SK-N-SH (cell line): Measurements from ENCODE around the gene PDGFC. TPM values are rescaled to one million over a fixed set of nuclear protein-coding genes. Genes with fewer than 3 reads are reported as not detected.
A peak's percentile ranks its signal among the peaks of the same experiment; 100 is the strongest.

Source experiments
- CTCF ChIA-PET: fragments of 300-600, 350-600 bp; formaldehyde crosslinking; extraction: SDS; loops from one replicate; lab custom pipeline; 2021; lab: Yijun Ruan, JAX
- POLR2A ChIA-PET: fragments of 350-600 bp; sonication (Branson Sonifier 250); formaldehyde crosslinking; extraction: SDS; loops from one replicate; lab custom pipeline; 2020; ENCODE audit warnings: antibody characterized with exemption, inconsistent platforms; lab: Yijun Ruan, JAX
- DNase-seq: peaks from one replicate; pipeline ENCODE4 v3.0.0; 2012
- H2AFZ ChIP-seq: fragments of 200-600 bp; sonication (generic); 2 replicates; pipeline ENCODE4 v1.8.1; 2016; ENCODE audit warnings: antibody characterized with exemption, mild to moderate bottlenecking, low read depth
- H3F3A ChIP-seq: fragments of 200-600 bp; sonication (generic); replicated peaks from 2 replicates; pipeline ENCODE3; 2016; ENCODE audit warnings: antibody characterized with exemption, mild to moderate bottlenecking; ENCODE audit not compliant: insufficient read depth
- H3K27ac ChIP-seq, 2 experiments: fragments of 200-500 bp in 1 of 2; fragments of 200-600 bp in 1 of 2; sonication (Bioruptor generic) in 1 of 2; sonication (generic), shearing (Covaris generic) in 1 of 2; 2 replicates each; pipeline versions ENCODE4 v1.5.1 to v1.6.1; 2014 to 2016; ENCODE audit warnings: low read depth in 2 of 2, inconsistent platforms in 1 of 2, low read length in 1 of 2, mild to moderate bottlenecking in 1 of 2, mixed read lengths in 1 of 2
- H3K27me3 ChIP-seq: fragments of 200-600 bp; sonication (generic), shearing (Covaris generic); 2 replicates; pipeline ENCODE4 v1.6.1; 2016; ENCODE audit warnings: mixed run types; ENCODE audit not compliant: insufficient read depth
- H3K36me3 ChIP-seq, 2 experiments: fragments of 200-500 bp in 1 of 2; fragments of 200-600 bp in 1 of 2; sonication (Bioruptor generic) in 1 of 2; sonication (generic) in 1 of 2; replicated peaks in 1 of 2; 2 replicates each; pipeline versions ENCODE3 to v1.5.1; 2014 to 2016; ENCODE audit warnings: low read length in 1 of 2, mild to moderate bottlenecking in 1 of 2; ENCODE audit not compliant: insufficient read depth in 2 of 2, control insufficient read depth in 1 of 2
- H3K4me1 ChIP-seq, 2 experiments: fragments of 200-500 bp in 1 of 2; fragments of 200-600 bp in 1 of 2; sonication (Bioruptor generic) in 1 of 2; sonication (generic), shearing (Covaris generic) in 1 of 2; 2 replicates each; pipeline versions ENCODE4 v1.5.1 to v1.6.1; 2014 to 2016; ENCODE audit warnings: low read depth in 1 of 2, low read length in 1 of 2, mixed run types in 1 of 2; ENCODE audit not compliant: insufficient read depth in 2 of 2, control insufficient read depth in 1 of 2
- H3K4me2 ChIP-seq: fragments of 200-600 bp; sonication (generic), shearing (Covaris generic); 2 replicates; pipeline ENCODE4 v1.6.1; 2017; ENCODE audit warnings: mixed run types
- H3K4me3 ChIP-seq, 2 experiments: fragments of 200-500 bp in 1 of 2; fragments of 200-600 bp in 1 of 2; sonication (Bioruptor generic) in 1 of 2; sonication (generic), shearing (Covaris generic) in 1 of 2; 2 replicates each; pipeline versions ENCODE4 v1.5.1 to v1.8.1; 2014 to 2016; ENCODE audit warnings: low read depth in 2 of 2, inconsistent platforms in 1 of 2, low read length in 1 of 2, mild to moderate bottlenecking in 1 of 2, mixed read lengths in 1 of 2, moderate library complexity in 1 of 2
- H3K79me2 ChIP-seq: fragments of 200-600 bp; sonication (generic); 2 replicates; pipeline ENCODE4 v1.8.1; 2017; ENCODE audit warnings: mild to moderate bottlenecking; ENCODE audit not compliant: insufficient read depth
- H3K9ac ChIP-seq: fragments of 200-600 bp; sonication (generic); 2 replicates; pipeline ENCODE4 v1.6.1; 2017; ENCODE audit warnings: mixed run types
- H3K9me2 ChIP-seq: fragments of 200-600 bp; sonication (generic); 2 replicates; pipeline ENCODE4 v1.6.1; 2017; ENCODE audit warnings: mixed run types
- H3K9me3 ChIP-seq: fragments of 200-600 bp; sonication (generic); 2 replicates; pipeline ENCODE4 v1.6.1; 2017; ENCODE audit warnings: mixed run types, mild to moderate bottlenecking, moderate library complexity
- H4K20me1 ChIP-seq: fragments of 200-600 bp; sonication (generic); 2 replicates; pipeline ENCODE4 v1.6.1; 2017; ENCODE audit warnings: mild to moderate bottlenecking, mixed run types; ENCODE audit not compliant: insufficient read depth
- CHD2 ChIP-seq: fragments of 150-350 bp; IDR thresholded peaks from 2 replicates; pipeline ENCODE4 v1.6.1; 2018; ENCODE audit warnings: low read length; ENCODE audit not compliant: partially characterized antibody
- EP300 ChIP-seq, 2 experiments: IDR thresholded peaks; 2 replicates each; pipeline versions ENCODE4 v1.4.0 to v1.6.1; 2012; ENCODE audit warnings: borderline replicate concordance in 1 of 2, low read depth in 1 of 2, low read length in 1 of 2
- FOSL2 ChIP-seq: IDR thresholded peaks from 2 replicates; pipeline ENCODE4 v1.4.0; 2012; ENCODE audit warnings: low read depth, mild to moderate bottlenecking, moderate library complexity, borderline replicate concordance
- JUND ChIP-seq: IDR thresholded peaks from 2 replicates; pipeline ENCODE4 v1.4.0; 2012
- MAX ChIP-seq: IDR thresholded peaks from 2 replicates; pipeline ENCODE4 v1.4.0; 2012; ENCODE audit warnings: low read depth
- MEF2A ChIP-seq: IDR thresholded peaks from 2 replicates; pipeline ENCODE4 v1.4.0; 2012; ENCODE audit warnings: low read depth, borderline replicate concordance
- MXI1 ChIP-seq: IDR thresholded peaks from 2 replicates; pipeline ENCODE4 v1.6.1; 2012; ENCODE audit warnings: mild to moderate bottlenecking, low read depth, low read length, improper control_type of control experiment
- NFIC ChIP-seq: IDR thresholded peaks from 2 replicates; pipeline ENCODE4 v1.4.0; 2012; ENCODE audit warnings: borderline replicate concordance
- PBX3 ChIP-seq: IDR thresholded peaks from 2 replicates; pipeline ENCODE4; 2012
- POLR2AphosphoS5 ChIP-seq: IDR thresholded peaks from 2 replicates; pipeline ENCODE4 v1.6.1; 2012; ENCODE audit warnings: low read depth, low read length
- REST ChIP-seq: IDR thresholded peaks from 2 replicates; pipeline ENCODE4 v1.6.1; 2012; ENCODE audit warnings: mild to moderate bottlenecking, low read depth, low read length, moderate library complexity
- RXRA ChIP-seq: IDR thresholded peaks from 2 replicates; pipeline ENCODE4 v1.4.0; 2012; ENCODE audit warnings: low read depth, mild to moderate bottlenecking, borderline replicate concordance
- TCF12 ChIP-seq: IDR thresholded peaks from 2 replicates; pipeline ENCODE4 v1.4.0; 2012
- TEAD4 ChIP-seq: IDR thresholded peaks from 2 replicates; pipeline ENCODE4 v1.4.0; 2012; ENCODE audit warnings: mild to moderate bottlenecking, borderline replicate concordance; ENCODE audit not compliant: insufficient read depth
- USF1 ChIP-seq: IDR thresholded peaks from 2 replicates; pipeline ENCODE4 v1.4.0; 2012; ENCODE audit warnings: low read depth, borderline replicate concordance
- USF2 ChIP-seq: fragments of 150-350 bp; IDR thresholded peaks from 2 replicates; pipeline ENCODE4 v1.6.1; 2017; ENCODE audit warnings: antibody characterized with exemption, low read length, low read depth, borderline replicate concordance
- WGBS: methylation state at CpG from one replicate; pipeline ENCODE4 v1.1.6; 2017; ENCODE audit warnings: low lambda C conversion rate; 5-methylcytosine and 5-hydroxymethylcytosine counted together
- polyA plus RNA-seq, 3 experiments: library from polyadenylated mRNA; depleted of rRNA; stranded (reverse); fragments of >200 nt; gene quantifications; 2 replicates each; pipeline ENCODE4 v1.2.3, GENCODE V29; 2012

Gene PDGFC
- polyA plus RNA-seq, 1 of the 3 experiments (the other 2 are of a cell fraction) = 29.8 TPM

GRCh38 chr4:156976147-156976546 lies 4.5 kb upstream of the PDGFC start:
- no peaks in the 10 kb centered on the region for H3K79me2 ChIP-seq
- H3K9ac ChIP-seq = no peak overlapping the region
- H2AFZ ChIP-seq = no peak overlapping the region
- ChIA-PET POLR2A (no interaction called here), CTCF (no interaction called here)
- H4K20me1 ChIP-seq = no peaks in the 10 kb centered on the region
- 70% methylated on average over 2 of the region's 2 CpGs for WGBS
- peak overlapping the region; percentile 16; the same call in 1 of the 2 replicates for H3K4me2 ChIP-seq
- H3K27me3 ChIP-seq = no peaks in the 10 kb centered on the region
- H3K9me2 ChIP-seq = no peaks in the 10 kb centered on the region
- no peak overlapping the region for H3K4me3 ChIP-seq
- no peak for DNase-seq
- H3F3A ChIP-seq = peaks cover 48% of the 10 kb centered on the region
- peaks cover 3 to 63% of the 10 kb centered on the region in 2 experiments for H3K4me1 ChIP-seq
- no peaks in the 10 kb centered on the region for H3K9me3 ChIP-seq
- TF ChIP-seq USF1 = no peak
- peak; percentile 23; the same call in 1 of the 2 replicates for TF ChIP-seq POLR2AphosphoS5
- TF ChIP-seq EP300 (IDR thresholded peaks at IDR 0.05; ENCODE audit: borderline replicate concordance in 1 of 2, low read depth in 1 of 2, low read length in 1 of 2) = peak in 1 of 2 experiments; percentile 49; a peak in 1 of 4 replicates
- TF ChIP-seq JUND = peak; percentile 80
- TF ChIP-seq MXI1 = no peak
- TF ChIP-seq MAX = 0 out of 2 replicates have a peak, but pooled peaks have one; percentile 26
- TF ChIP-seq USF2 = no peak
- peak; percentile 37; the same call in 1 of the 2 replicates for TF ChIP-seq RXRA
- no peak for TF ChIP-seq CHD2
- peak; percentile 78; the same call in 1 of the 2 replicates for TF ChIP-seq FOSL2
- peak; percentile 53; the same call in 1 of the 2 replicates for TF ChIP-seq REST
- TF ChIP-seq TEAD4 = peak; percentile 61; the same call in 1 of the 2 replicates
- peak; percentile 94 for TF ChIP-seq TCF12
- TF ChIP-seq PBX3 = peak; percentile 61
- peak; percentile 72 for TF ChIP-seq NFIC
- TF ChIP-seq MEF2A = no peak
- peak overlapping the region in 1 of 2 experiments; percentile 77; a peak in 2 of 4 replicates for H3K27ac ChIP-seq
- no peaks in the 10 kb centered on the region for H3K36me3 ChIP-seq
